ENCODE data around the gene IRX2.

IRX2 gene

DNA sequence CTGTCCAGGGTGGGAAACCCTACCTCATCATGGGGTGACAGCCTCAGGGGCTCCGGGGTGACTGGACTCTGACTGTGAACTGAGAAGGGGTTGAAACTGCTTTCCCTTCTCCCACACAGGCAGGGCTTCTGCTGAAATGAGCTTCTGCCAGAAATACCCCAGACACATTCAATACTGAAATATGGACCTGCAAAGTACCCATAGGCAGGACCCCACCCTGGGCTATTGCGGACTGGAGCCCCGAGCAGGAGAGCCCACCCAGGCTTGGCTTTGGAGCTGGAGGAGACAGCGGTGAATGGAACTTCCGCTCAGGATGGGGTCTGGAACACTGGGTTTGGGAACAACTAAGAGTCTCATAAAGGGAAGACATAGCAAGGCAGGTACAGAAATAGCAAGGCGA, 37.5 kb downstream of the IRX2 start:
- FAIRE-seq, result no peak

DNA sequence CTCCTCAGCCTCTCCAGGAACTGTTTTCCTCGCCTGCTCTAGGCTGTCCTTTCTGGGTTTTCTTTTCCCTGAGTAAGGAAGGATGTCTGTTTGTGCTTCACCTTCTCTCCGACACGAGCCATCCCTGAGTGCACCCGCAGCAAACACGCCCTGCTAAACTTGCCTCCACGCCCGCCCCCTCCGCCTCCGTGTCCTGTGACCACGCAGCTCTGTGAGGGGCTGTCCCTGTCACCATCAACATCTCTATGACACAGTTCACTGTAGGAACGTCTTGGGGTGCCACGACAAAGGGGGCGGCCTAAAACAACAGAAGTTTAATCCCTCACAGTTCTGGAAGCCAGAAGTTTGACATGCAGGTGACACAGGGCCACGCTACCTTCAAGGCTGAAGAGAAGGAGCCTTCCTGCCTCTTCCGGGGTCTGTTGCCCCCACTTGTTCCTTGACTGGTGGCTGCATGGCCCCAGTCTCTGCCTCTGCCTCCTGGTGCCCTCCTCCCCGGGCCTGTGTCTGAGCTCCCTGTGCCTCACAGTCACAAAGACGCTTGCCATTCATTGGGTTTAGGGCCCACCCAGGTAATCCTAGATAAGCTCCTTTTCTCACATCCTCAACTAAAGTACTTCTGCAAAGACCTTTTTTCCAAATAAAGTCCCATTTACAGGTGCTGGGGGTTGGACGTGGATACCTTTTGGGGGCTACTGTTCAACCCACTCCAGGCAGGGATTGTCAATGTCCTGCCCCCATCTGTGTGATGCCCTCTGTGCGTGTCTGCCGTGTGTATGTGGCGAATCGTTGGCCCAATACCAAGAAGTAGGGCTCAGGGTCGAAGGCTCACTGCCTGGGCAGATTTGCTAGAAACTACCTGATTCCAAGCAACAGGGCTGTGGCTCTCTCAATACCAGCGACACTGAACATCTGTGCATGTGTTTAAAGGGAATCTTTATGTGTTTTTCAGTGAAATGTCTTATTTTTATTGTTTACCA, 39.7 kb downstream of the IRX2 start:
- FAIRE-seq, result no peak

DNA sequence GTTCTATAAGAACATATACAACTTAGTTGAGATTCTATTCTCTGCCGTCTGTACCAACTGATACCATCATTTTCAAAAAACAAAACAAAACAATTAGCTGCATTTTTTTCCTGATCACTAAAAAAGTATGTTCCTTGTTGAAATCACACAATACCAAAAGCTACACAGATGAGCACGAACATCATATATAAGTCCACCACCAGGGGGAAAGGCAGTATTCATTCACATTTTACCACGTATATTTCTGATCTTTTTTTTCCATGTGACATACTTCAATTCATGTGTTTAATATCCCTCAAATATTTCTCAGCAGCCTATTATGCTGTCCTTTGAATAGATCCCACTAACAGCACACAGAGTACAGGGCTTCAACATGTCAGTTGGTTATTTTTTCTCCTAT, 40.6 kb downstream of the IRX2 start:
- no peak for FAIRE-seq

DNA sequence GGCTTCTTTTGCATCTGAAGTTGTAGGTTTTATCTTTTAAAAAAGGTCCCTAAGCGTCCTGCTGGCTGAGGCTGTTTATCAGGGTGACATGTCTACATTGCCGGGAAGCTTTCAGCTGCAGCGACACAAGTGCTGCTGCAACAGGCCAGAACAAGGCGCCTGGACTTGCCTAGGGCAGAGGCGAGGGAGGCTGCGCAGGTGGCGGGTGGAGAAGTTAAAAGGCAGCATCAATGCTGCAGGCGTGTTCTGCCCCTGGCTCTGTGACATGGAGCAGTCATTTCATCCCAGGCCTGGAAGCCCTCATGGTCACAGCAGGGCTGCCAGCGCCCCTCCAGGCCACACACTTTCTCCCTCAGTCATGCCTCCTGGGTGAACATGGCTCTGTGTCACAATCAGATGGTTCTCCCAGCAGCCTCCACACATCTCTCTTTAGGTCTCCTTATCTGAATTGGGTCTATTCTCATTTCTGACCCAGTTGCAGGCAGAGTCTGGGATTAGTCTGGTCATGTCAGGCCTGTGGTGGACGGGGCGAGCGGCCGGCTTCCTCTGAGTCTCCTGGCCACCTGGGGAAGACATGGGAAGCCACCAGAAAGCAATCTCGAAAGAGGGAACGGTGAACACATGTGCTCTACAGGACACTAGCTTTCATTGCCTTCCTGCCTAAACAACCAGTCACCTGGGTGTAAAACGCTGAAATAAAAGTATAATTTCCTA, 41.3 kb downstream of the IRX2 start:
- no peak for FAIRE-seq

DNA sequence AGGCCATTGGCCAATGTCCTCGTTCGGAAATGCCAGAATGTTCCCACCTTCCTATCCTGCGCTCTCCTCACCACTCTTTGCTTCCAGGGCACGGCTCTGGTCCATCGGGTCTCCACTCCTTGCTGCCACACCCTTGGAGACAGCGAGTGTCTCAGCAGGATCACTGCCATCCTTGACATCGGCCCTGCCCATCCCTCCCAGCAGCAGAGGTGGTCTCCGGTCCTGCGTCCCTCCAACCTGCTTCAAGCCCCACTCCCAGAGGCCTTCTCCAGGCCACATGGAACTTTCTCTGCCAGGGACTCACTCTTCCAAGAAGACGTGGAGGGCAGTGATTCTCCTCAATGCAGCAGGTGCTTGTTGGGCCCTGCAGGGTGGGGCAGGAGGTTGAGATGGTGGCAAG, 42.7 kb downstream of the IRX2 start:
- no peak for FAIRE-seq

DNA sequence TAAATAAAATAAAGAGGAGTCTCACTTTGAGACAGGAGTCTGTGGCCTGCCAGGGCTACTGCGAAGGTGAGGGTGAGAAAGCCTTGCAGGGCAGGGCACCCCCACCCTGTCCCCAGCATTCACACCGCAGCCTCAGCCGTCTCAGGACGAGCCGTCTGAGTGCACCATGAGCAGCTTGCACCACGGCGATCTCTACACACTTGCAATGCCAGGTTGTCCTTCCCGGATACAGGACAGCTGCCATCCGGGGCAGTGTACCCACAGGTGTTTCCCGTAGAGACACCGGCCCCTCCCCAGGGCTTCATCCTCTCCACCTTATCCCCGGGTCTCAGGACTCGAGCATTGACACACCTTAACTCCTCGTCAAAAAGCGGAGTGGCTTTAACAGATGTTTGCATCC, 43.3 kb downstream of the IRX2 start:
- FAIRE-seq, result no peak

DNA sequence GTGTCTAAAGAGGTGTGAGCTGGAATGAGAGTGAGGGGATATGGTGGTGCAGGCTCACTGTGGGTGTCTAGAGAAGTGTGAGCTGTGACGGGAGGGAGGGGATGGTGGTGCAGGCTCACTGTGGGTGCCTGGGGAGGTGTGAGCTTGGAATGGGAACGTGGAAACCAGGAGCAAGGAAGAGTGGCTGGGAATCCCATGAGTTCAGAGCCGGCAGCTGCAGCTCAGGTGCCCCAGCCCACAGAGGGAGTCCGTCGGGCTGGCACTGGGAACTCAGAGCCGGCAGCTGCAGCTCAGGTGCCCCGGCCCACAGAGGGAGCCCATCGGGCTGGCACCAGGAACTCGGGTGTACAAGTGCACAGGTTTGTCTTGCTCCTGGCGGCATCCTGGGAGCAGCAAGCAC, 45.6 kb downstream of the IRX2 start:
- FAIRE-seq, result no peak

DNA sequence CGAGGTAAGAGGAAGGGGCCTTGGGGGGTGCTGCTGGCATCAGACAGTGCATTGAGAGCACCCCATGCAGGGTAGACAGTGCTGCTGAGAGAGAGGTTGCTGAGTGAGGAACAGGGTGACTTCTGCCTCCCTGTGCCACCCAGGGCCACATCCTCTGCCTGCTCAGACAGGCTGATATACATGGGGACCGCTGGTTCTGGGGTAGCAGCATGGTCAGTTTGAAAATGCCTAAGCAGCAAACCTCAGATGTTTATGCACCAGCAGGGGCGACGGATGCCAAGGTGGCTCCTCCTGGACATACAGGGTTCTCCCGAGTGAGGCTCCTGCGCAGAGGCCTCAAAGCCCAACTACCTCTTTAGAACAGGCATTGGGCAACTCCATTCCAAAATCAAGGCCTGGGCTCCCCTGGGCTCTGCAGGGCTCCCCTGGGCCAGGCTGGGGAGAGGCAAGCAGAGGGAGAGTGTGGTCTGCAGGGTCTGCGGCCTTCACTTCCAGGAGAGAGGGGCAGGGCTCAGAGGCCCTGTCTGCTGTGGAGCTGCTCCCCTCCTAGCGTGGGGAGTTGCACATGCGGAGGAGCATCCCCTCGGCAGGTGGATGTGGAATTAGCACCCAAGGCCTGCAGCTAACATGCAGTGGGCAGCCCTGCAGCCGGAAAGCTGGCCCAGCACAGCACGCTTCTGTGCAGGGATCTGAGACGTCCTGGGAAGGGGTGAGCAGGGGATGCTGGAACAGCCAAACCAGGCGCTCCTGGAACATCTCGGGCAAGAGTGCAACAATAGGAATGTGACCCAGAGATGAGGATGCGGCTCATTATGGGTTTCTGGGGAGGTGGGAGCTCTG, 46.5 kb downstream of the IRX2 start:
- FAIRE-seq, result no peak

DNA sequence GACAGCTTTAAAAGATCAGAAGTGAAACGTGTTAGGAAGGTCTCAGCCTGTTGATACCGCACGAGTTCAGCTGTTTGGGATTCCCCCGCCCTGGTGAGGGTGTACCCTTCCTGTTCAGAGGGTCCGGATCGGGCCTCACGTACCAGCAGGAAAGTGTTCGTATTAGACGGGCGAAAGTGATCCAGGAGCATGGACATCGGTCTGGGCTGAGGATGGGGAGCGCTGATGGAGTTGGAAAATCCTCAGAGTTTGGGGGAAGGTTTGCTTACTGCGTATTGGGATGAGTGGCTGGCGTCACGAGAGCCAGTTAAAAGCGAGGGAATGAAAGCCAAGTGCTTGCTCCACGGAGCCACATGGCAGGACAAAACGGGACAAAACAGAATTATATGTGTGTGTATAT, 47.4 kb downstream of the IRX2 start:
- FAIRE-seq, result no peak

DNA sequence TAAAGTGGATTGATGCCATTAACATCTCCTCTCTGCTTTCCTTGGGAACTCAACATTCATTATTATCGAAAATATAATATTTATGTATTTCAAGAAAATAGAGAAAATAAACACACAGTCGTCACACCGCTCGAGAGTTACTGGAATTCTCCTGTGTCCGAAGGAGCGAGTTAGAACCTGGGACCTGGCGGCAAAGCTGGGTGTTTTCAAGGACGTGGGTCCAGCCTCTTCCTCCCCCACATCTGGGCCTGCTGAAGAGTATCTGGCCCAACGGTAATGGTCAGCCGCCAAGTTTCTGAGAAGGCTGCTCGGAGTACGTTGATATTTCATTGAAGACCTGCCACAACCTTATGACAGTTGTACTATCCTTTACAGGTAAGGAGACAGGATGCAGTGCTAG, 47.9 kb downstream of the IRX2 start:
- FAIRE-seq, result no peak

DNA sequence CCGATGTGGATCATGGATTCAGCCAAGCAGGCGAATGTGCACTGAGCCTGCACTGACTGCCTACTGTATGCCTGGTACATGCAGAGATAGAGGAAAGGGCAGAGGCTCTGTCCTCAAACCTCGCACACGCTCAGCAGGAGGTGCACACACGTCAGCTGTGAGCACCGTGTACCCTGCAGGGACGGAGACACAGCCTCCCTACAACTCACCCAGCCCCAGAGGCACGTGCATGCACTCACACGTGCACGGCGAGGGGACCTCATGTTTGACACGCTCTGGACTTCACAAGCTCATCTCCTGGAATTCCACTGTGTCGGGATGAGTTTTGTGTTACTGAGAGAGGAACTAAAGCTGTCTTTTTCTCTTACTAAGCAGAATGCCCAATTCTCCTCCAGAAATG, 48.4 kb downstream of the IRX2 start:
- FAIRE-seq, result no peak

DNA sequence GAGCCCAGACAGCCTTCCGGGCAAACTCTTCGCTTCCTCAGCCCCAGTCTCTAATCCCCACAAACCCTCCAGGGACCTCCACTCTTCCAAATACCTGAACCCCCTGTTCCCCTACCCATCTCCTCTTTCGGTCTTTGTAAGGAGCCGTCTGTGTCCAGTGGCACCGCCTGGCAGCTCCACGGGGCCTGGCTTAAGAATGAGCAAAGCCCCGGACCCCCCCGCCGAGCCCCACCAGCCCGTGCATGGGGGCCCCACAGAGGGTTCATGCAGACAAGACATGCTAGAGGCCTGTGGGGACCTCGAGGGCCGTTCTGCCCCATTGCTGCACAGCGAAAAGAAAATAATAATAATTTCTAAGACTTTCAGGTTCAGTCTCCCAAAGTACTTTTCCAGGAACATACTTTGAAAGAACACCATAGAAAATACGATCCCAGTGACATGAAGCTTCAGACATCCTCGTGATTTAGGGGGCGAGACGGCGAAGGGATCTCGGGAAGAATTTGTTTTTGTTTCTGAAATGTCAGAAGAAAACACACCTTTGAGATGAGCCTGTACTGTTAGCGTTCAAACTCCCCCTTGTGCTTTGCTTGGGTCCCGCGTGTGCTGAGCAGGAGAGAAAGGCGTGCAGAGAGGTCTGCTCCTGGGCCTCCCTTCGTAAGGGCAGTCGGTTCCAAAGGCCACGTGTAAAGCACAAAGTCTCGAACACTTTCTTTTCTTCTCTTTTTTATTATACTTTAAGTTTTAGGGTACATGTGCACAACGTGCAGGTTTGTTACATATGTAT, 49.2 kb downstream of the IRX2 start:
- no peak for FAIRE-seq

DNA sequence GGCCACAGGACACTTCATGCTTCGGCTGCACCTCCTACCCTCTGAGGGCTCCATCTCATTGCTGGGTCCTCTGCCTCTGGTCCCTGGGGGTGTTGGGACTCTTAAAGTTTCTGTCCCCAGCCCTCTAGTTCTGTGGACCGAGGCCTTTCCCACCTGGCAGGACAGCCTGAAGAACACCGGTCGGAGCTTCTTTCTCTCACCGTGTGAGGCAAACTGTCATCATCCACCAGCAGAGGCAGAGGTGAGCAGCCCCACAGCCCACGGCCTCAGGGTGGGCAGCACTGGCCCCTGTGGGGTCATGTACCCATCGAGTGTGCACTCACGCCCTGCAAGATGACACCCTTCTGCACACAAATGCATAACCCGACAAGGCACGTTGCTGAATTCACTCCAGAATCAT, 49.9 kb downstream of the IRX2 start:
- FAIRE-seq, result no peak

DNA sequence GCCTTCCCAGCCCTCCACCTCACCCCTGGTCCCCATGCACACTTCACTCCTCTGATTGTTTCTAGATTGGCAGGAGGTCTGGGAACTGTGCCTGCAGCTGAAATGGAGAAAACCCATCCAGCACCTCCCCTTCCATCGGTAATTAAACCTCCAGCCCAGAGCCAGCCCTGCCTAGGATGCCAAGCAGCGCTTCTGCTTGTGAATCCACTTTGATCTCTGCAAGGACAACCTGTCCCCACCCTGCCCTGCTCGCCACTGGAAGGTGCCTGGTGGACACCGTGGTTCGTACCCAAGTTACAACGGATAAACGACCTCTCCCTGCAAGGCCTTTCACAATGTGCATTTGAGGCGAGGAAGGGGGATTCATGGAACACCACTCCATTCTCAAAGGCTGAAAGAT, 50.6 kb downstream of the IRX2 start:
- no peak for FAIRE-seq

DNA sequence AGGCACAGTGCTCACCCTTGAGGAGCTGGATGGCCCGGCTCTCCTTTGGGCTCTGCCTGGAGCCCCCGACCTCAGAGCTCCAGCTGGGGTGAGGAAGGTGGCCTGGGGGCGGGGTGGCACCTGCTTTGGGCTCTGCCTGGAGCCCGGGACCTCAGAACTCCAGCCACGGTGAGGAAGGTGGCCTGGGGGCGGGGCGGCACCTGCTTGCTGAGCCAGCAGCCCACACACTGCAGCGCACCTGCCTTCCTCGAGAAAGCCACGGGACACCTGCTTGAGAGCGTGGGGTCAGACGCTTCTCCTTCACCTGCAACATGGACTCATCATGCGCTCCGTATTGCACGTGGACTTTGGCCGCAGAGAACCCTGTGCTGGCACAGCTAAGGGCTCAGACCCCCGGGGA, 51.8 kb downstream of the IRX2 start:
- FAIRE-seq, result no peak

DNA sequence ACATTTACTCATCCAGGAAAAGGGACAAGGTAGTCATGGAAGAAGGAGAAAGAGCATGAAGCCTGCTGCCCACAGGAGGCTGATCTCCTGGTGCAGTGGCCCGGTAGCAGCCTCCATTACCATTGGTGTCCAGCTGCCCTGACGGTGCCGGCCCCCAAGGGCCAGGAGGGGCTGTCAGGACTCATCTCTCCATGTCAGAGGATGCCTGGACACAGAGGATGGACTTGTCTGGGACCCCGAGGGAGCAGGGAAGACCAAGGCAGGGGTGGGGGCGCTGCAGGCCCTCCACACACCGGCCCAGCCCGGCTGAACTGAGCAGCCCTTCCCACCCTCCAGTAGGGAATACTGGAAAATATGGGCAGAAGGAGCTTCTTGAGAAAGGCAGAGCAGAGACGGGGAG, 52.2 kb downstream of the IRX2 start:
- no peak for FAIRE-seq

DNA sequence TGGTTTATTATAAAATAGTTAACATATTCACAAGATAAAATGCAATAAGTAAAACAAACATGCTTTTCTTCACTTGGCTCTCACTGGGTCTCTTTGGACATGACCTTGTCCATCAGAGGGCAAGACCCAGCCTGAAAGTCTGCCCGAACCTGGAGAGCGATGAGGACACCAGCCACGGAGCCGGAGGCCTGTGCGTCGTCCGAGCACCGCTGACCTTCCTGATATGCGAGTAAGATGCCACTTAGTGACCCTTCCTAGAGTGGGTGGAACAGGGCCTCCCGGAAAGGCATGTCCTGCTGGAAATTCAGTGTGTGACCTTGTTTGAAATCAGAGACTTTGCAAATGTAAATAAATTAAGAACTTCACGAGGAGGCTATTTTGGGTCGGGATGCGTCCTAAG, 52.9 kb downstream of the IRX2 start:
- FAIRE-seq, result no peak

DNA sequence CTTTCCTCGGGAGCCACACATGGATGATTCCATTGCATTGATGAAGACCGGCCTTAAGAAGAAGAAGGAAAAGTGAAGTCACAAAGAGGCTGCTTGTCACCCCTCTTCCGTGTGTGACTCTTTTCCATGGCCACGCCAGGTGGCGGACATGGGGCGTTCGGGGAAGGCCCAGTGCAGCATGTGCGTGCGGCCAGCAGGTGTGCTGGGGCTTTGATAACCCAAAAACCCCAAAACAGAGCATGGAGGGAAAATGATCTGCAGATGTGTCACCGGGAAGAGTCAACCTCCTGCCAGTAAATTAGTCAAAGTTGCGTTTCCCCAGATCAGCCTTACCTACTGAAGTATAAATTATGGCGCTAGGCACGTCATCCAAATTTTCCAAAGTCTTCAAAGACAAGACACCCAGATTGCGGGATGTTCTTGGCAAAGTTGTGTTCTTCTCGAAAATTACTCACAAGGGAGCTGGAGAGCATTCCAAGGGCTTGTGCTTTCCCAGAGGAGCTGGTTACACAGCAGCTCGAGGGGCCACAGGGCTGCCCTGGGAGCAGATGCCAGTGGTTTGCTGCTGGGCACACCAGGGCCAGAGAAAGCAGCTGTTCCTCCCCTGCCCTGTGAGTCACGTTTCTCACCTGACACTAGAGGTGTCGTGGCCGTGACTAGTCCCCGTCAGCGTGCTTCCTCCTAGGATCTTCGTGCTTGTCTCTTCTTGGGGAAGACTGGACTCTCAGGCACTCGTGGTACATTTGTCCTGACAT, 53.9 kb downstream of the IRX2 start:
- no peak for FAIRE-seq

DNA sequence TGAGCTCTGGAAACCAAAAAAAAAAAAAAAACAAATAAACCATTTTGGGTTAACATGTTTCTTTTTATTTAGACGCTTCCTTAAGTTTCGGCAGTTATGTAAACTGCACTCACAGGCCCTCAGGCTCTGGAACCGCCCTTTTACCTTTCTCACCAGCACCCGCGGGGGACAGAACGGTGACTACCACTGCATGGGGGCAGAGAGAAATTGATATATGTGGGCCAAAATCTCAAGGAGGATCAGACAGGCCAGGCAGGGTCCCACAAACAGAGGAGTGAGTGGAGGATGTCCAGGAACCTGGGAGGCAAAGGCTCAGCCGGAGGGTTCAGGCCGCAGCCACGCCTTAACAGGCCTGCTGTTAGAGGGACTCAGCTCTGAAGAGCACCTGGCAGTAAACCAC, 54.4 kb downstream of the IRX2 start:
- no peak for FAIRE-seq

Measured in endometrium (tissue), 2 donors.